GM21786 (cell line): ENCODE measurements around the gene KANK2.

ENCODE experiments used
- ATAC-seq: cut with Tn5 transposase; IDR thresholded peaks from one replicate; pipeline ENCODE4 v1.9.1; 2021; ENCODE audit not compliant: unreplicated experiment

KANK2 gene

GRCh38 chr19:11226716-11227166 is 29.4 kb upstream of the KANK2 start:
- no peak for ATAC-seq

- ATAC-seq, result no peak
These were observed 28.5 kb upstream of the KANK2 start for GRCh38 chr19:11225815-11226214.

DNA sequence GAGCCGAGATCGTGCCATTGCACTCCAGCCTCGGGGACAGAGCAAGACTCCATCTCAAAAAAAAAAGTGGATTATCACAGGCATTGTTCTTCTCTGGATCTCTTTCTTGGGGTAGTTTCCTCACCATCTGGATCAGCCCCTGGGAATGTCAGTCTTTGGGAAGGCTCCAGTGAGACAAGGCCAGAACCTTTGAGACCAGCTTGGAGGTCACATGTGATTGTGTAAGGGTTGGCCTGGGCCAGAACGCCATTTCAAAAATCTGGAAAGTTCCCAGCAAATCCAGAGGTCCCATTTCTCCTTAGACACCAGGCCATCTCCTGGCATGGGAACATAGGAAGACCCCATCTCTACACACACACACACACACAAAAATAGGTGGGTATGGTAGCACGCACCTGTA is 27.8 kb upstream of the KANK2 start:
- ATAC-seq, result no peak

DNA sequence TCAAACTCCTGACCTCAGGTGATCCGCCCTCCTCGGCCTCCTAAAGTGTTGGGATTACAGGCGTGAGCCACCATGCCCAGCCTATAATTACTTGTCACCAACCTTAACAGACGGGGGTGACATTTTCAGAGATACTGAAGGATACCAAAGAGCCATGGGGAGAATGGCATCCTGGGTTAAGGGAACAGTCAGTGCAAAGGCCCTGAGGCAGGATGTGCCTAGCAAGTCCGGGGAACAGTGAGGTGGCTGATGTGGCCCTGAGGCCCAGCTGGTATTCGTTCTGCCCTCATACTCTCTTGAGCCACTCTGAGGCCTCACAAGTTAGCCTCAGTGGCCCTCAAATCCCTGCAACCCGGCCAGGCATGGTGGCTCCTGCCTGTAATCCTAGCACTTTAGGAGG is 27.1 kb upstream of the KANK2 start:
- ATAC-seq, result no peak

DNA sequence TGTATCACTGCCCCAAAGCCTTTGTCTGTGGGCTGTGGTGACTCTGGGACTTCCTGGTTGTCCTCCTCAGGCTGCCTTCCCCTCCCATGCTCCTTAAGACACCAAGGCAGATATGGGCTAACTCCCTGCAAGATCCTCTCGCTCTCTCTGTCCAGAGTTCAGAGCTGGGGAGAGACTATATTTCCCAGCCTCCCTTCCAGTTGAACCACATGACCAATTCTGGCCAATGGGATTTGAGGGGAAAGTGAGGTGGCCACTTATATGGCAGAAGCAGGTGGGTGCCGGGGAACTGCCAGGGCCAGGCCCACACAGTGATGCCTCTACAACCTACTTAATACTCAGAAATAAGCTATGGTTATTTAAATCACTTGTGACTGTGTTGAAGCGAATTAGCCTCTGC is 25.9 kb upstream of the KANK2 start:
- no peak for ATAC-seq

- no peak for ATAC-seq
These were observed 23.8 kb upstream of the KANK2 start for GRCh38 chr19:11221082-11221598.

DNA sequence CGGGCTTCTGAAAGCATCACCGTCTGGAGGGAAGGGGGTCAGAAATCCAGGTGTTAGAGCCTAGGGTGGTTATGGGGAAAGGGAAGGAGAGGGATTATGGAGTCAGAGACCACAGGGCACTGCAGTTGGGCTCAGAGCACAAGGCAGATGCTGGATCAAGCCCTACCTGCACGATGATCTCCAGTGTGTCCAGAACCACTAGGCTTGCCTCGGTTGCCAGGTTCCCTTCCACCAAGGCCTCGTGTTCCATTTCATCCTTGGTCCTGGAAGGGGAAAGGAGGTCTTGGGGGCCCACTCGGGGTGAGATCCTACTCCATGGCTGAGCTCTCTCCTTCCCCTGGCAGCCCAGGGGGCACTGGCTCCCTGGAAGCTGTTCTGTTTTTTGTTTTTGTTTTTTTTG is 17.0 kb upstream of the KANK2 start:
- ATAC-seq, result no peak

DNA sequence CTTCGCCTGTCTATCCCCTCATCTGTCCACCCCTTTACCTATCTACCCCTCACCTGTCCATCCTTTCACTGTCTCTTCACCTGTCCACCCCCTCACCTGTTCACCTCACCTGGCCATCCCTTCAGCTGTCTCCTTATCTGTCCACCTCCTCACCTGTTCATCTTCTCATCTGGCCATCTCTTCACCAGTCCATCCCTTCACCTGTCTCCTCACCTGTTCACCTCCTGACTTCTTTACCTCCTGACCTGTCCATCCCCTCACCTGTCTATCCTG is 13.2 kb upstream of the KANK2 start:
- ATAC-seq, result no peak

DNA sequence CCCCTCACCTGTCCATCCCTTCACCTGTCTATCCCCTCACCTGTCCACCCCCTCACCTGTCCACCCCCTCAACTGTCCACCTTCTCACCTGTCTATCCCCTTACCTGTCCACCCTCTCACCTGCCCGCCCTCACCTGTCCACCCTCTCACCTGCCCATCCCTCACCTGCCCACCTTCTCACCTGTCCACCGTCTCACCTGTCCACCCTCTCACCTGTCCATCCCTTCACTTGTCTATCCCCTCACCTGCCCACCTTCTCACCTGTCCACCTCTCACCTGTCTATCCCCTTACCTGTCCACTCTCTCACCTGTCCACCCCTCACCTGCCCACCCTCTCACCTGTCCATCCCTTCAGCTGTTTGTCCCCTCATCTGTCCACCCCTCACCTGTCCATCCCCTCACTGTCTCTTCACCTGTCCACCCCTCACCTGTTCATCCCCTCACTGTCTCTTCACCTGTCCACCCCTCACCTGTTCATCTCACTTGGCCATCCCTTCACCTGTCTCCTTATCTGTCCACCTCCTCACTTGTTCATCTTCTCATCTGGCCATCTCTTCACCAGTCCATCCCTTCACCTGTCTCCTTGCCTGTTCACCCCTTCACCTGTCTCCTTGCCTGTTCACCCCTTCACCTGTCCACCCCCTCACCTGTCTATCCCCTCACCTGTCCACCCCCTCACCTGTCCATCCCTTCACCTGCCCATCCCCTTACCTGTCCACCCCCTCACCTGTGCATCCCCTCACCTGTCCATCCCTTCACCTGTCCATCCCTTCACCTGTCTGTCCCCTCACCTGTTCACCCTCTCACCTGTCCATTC is 12.7 kb upstream of the KANK2 start:
- no peak for ATAC-seq

DNA sequence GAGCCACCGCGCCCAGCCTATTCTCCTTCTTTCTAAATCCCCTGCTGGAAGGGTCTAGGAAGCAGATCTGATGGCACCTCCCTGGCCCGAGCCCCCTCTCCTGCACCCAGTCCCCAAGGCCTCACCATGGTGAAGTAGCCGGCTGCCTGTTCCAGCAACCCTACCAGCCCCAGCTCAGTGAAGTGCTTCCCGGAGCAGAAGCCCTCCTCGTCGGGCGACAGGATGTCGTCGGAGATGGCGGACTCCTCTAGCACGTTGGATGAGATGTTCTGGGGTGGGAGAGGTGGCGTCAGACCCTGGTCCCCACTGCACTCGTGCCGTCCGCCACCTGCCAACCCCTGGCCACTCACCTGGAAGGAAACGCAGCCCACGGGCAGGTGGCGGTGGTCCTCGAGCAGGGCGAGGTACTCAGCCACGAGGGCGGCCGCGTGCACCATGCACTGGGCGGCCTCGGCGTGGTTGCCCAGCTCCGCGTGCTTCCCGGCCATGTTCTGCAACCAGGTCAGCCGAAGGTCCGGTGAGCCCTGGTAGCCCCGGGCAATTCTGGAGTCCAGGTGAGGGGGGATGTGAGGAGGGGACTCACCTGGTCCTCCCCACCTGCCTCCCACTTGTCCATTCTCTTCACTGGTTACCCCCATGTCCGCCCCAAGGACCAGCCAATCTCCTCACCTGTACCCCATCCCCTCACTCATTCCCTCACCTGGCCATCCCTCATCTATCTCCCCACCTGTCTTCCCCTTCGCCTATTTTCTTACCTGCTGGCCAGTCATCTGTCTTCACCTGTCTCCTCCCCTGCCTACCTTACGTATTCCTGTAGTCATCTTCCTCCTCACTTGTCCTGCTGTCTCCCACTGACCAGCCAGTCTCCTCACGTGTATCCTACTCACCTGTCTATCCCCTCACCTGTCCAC is 11.5 kb upstream of the KANK2 start:
- ATAC-seq, result no peak

DNA sequence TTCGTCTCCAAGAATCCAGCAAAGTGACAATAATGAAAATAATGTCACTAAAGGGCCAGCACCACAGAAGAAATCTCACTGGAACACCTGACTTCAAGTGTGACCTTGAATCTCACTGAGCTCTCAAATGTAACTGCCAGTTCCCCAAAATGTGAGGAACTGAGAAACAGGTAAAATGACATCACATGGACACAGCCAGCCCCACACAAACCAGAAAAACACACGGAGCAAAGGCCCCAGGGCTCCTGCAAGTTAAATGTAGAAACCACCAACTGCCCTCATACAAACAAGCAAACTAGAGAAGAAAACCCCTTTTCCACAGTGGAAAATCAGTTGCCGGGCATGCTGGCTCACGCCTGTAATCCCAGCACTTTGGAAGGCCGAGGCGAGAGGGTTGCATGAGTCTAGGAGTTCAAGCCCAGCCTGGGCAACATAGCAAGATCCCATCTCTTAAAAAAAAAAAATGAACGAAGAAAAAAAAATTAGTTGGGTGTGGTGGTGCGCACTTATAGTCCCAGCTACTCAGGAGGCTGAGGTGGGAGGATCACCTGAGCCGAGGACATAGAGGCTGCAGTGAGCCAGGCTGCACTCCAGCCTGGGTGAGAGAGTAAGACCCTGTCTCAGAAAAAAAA is 8.7 kb upstream of the KANK2 start:
- no peak for ATAC-seq

- ATAC-seq, result no peak
These were observed 7.6 kb upstream of the KANK2 start for GRCh38 chr19:11204943-11205349.

- no peak for ATAC-seq
These were observed 6.8 kb upstream of the KANK2 start for GRCh38 chr19:11204076-11204602.

DNA sequence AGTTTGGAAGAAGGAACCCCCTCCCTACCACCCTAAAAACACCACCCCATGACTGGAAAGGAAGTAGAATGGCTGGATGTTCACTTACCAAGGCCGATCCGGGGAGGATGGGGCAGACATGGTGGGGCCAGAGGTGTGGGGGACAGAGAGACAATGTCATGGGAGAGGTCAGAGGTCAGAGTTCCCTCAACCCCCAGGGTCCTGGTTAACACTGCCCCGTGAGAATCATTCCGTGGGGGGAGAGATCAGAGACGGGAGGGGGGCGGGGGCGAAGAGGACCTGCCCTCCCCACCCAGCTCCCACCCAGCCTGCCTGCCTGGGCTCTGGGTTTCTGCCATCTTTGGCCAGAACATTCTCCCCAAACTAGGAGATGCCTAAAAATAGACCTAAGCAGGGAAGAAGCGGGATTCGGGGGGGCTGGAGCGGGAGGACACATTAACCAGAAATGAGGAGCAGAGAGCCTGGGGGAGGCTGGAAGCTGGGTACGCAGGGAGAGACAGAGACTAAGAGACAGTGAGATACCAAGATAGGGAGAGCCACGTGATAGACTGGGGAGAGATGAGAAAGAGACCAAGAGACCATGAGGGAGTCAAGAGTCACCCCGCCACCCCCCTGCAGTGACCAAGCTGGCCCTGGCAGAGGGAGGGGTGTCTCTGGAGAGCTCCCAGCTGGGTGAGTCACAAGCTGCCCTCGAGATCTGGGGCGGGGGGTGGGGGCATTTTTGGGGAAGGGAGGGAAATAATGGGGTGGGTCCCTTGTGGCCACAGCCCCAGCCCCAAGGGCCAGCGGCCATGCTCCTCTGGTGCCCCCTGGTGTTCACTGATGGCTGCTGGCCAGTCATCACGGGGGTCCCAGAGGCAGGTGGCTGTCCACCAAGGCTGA is 6.1 kb upstream of the KANK2 start:
- ATAC-seq, result no peak

DNA sequence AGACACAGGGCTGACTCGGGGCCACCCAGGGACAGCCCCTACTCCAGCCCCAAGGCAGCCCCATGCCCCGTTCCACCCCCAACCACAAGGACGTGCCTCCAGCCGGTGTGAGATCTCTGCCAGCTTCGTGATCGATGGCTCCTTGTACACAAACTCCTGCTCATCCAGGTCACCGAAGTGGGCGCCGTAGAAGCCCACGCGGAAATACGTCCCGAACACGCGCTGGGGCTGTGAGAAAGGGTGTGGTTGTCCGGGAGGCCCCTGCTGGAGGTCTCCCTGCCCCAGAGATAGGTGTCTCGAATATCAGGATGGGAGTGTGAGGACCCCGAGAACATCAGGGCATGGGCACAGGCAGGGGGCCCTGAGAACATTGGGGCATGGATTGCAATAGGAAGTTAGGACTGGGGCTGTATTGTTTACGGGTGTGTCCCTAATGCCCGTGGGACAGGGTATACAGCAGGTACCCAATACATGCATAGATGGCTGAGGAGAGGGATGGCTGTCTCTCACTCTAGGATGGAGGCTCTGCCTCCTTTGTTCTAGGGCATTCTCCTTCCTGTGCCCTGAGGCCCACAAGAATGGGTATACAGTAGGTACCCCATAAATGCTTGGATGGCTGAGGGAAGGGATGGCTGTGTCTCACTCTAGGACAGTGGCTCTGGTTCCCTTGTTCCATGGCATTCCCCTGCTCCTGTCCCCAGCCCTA is 5.3 kb upstream of the KANK2 start:
- ATAC-seq, result no peak

DNA sequence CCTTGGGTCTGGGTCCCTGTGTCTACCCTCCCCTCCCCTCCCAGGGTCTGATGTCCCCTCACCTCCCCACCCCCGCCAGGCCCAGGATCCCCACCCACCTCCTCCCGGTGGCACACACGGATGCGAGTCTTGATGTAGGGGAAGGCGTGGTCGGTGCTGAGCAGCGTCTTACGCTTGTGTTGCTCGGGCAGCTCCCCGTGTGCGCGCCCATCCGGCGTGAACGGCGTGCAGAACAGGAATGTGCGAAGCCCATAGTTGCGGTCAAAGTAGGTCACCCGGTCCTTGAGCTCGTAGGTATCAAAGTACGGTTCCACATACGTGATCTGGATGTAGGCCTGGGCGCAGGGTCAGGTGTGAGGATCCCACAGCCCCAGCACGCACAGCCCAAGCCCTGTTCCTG is 4.4 kb upstream of the KANK2 start:
- no peak for ATAC-seq

- ATAC-seq, result no peak
These were observed 3.6 kb upstream of the KANK2 start for GRCh38 chr19:11200931-11201330.

- no peak for ATAC-seq
These were observed 2.8 kb upstream of the KANK2 start for GRCh38 chr19:11200015-11200574.

GRCh38 chr19:11199517-11199916 is 2.2 kb upstream of the KANK2 start:
- ATAC-seq, result no peak
